GM23248 (cell line): ENCODE data around the gene CLEC4M. TPM values are rescaled to one million over a fixed set of nuclear protein-coding genes. Genes with fewer than 3 reads are reported as not detected.

Experiments used
- DNase-seq: peaks from one replicate; pipeline ENCODE4 v3.0.0-alpha.2; 2015
- H2AFZ ChIP-seq: fragments of 200-600 bp; sonication (generic); 2 replicates; pipeline ENCODE4 v1.6.1; 2016; ENCODE audit warnings: antibody characterized with exemption
- H3F3A ChIP-seq: fragments of 200-600 bp; sonication (generic); 2 replicates; pipeline ENCODE4 v1.6.1; 2016; ENCODE audit warnings: mild to moderate bottlenecking, antibody characterized with exemption, mixed run types; ENCODE audit not compliant: insufficient read depth
- H3K27ac ChIP-seq: fragments of 200-600 bp; sonication (generic); 2 replicates; pipeline ENCODE4 v1.5.1; 2016; ENCODE audit warnings: mild to moderate bottlenecking
- H3K27me3 ChIP-seq: fragments of 200-600 bp; sonication (generic); replicated peaks from 2 replicates; pipeline ENCODE4 v1.6.1; 2016; ENCODE audit warnings: mild to moderate bottlenecking; ENCODE audit not compliant: insufficient read depth
- H3K36me3 ChIP-seq: fragments of 200-600 bp; sonication (generic); 2 replicates; pipeline ENCODE4 v1.6.1; 2016; ENCODE audit warnings: low read depth, mild to moderate bottlenecking
- H3K4me1 ChIP-seq: fragments of 200-600 bp; sonication (generic); 2 replicates; pipeline ENCODE4 v1.6.1; 2016; ENCODE audit warnings: mild to moderate bottlenecking; ENCODE audit not compliant: insufficient read depth
- H3K4me2 ChIP-seq: fragments of 200-600 bp; sonication (generic); one replicate; pipeline ENCODE4 v1.6.1; 2016; ENCODE audit warnings: mild to moderate bottlenecking; ENCODE audit not compliant: unreplicated experiment
- H3K4me3 ChIP-seq: fragments of 200-600 bp; sonication (generic); 2 replicates; pipeline ENCODE4 v1.5.1; 2016; ENCODE audit warnings: mild to moderate bottlenecking
- H3K79me2 ChIP-seq: fragments of 200-600 bp; sonication (generic); 2 replicates; pipeline ENCODE4 v1.6.1; 2016; ENCODE audit warnings: mild to moderate bottlenecking; ENCODE audit not compliant: insufficient read depth
- H3K9ac ChIP-seq: fragments of 200-600 bp; sonication (generic); 2 replicates; pipeline ENCODE4 v1.6.1; 2016; ENCODE audit warnings: mild to moderate bottlenecking
- H3K9me2 ChIP-seq: fragments of 200-600 bp; sonication (generic); 2 replicates; pipeline ENCODE4 v1.6.1; 2016; ENCODE audit warnings: mixed run types, mild to moderate bottlenecking, moderate library complexity; ENCODE audit not compliant: insufficient read depth
- H3K9me3 ChIP-seq: fragments of 200-600 bp; sonication (generic); one replicate; pipeline ENCODE4 v1.6.1; 2017; ENCODE audit warnings: low read depth
- H4K20me1 ChIP-seq: fragments of 200-600 bp; sonication (generic); 2 replicates; pipeline ENCODE4 v1.6.0; 2016; ENCODE audit not compliant: insufficient read depth
- EZH2 ChIP-seq: fragments of 200-600 bp; sonication (generic); IDR thresholded peaks from 2 replicates; pipeline ENCODE4 v1.6.1; 2018; ENCODE audit warnings: antibody characterized with exemption, mild to moderate bottlenecking; ENCODE audit not compliant: insufficient read depth, poor library complexity, severe bottlenecking
- EZH2phosphoT487 ChIP-seq: fragments of 200-600 bp; sonication (generic); IDR thresholded peaks from 2 replicates; pipeline ENCODE4 v1.6.1; 2018; ENCODE audit warnings: antibody characterized with exemption, moderate library complexity, mild to moderate bottlenecking, low read depth; ENCODE audit not compliant: insufficient read depth
- WGBS, 2 experiments: methylation state at CpG; one replicate each; pipeline ENCODE4 v1.1.6; 2015 to 2017; ENCODE audit warnings: low lambda C conversion rate in 2 of 2, low coverage in 1 of 2; ENCODE audit errors: missing lambda C conversion rate in 2 of 2; 5-methylcytosine and 5-hydroxymethylcytosine counted together
- in situ Hi-C: fragments of 300-500 bp; cut with MboI; formaldehyde crosslinking; loops from 2 replicates; pipeline ENCODE4 v1.15.0; 2020
- polyA plus RNA-seq: library from polyadenylated mRNA; unstranded; fragments of >200 nt; fragmentation: Nextera tagmentation; extraction: Ambion mirVana; gene quantifications from 2 replicates; pipeline ENCODE4 v1.2.1, GENCODE V29; 2016
- total RNA-seq: library from RNA; depleted of rRNA; stranded (reverse); fragments of >200 nt; shearing (Covaris generic); gene quantifications from 2 replicates; pipeline ENCODE4 v1.2.3, GENCODE V29; 2014

Gene CLEC4M
- total and polyA plus RNA-seq, 2 experiments from 2014 or later, result not detected

GRCh38 chr19:7738023-7738422, 25.0 kb upstream of the CLEC4M start:
- in situ Hi-C loops, result no loop called here
- no peak overlapping the region for H3K4me2 ChIP-seq
- H3K36me3 ChIP-seq, result no peaks in the 10 kb centered on the region
- no peak overlapping the region for H2AFZ ChIP-seq
- no peaks in the 10 kb centered on the region for H4K20me1 ChIP-seq
- no peak overlapping the region for H3K27ac ChIP-seq
- H3K27me3 ChIP-seq, result peaks cover 40% of the 10 kb centered on the region
- H3K4me3 ChIP-seq, result no peak overlapping the region
- no peaks in the 10 kb centered on the region for H3K9me2 ChIP-seq
- no peaks in the 10 kb centered on the region for H3K79me2 ChIP-seq
- TF ChIP-seq EZH2phosphoT487 (no peak), EZH2 (no peak)
- no peaks in the 10 kb centered on the region for H3F3A ChIP-seq
- no peaks in the 10 kb centered on the region for H3K9me3 ChIP-seq
- no peak overlapping the region for H3K9ac ChIP-seq
- 66 to 67% methylated on average over 7 of the region's 7 CpGs for WGBS, 2 experiments
- H3K4me1 ChIP-seq, result no peaks in the 10 kb centered on the region
- no peak for DNase-seq

GRCh38 chr19:7739211-7739755, 23.8 kb upstream of the CLEC4M start:
- Histone ChIP-seq H3K4me1 (no peaks in the 10 kb centered on the region), H3K4me3 (no peak overlapping the region), H3K79me2 (no peaks in the 10 kb centered on the region), H3K9me2 (no peaks in the 10 kb centered on the region), H2AFZ (no peak overlapping the region), H3K4me2 (no peak overlapping the region), H3K27me3 (peaks cover 52% of the 10 kb centered on the region), H3K27ac (no peak overlapping the region), H3F3A (no peaks in the 10 kb centered on the region), H3K9ac (no peak overlapping the region), H4K20me1 (no peaks in the 10 kb centered on the region), H3K9me3 (no peaks in the 10 kb centered on the region), H3K36me3 (no peaks in the 10 kb centered on the region)
- in situ Hi-C loops, result no loop called here
- 18 to 27% methylated on average over 2 of the region's 2 CpGs for WGBS, 2 experiments
- TF ChIP-seq EZH2 (no peak), EZH2phosphoT487 (no peak)
- DNase-seq, result no peak

- TF ChIP-seq EZH2, result no peak
- no peak for TF ChIP-seq EZH2phosphoT487
- Histone ChIP-seq H3K9me3 (no peaks in the 10 kb centered on the region), H3K36me3 (no peaks in the 10 kb centered on the region), H3K4me2 (no peak overlapping the region), H4K20me1 (no peaks in the 10 kb centered on the region), H3K4me3 (no peak overlapping the region), H3K9ac (no peak overlapping the region), H3K9me2 (no peaks in the 10 kb centered on the region), H3K27me3 (peaks cover 52% of the 10 kb centered on the region), H3K27ac (no peak overlapping the region), H3F3A (no peaks in the 10 kb centered on the region), H3K79me2 (no peaks in the 10 kb centered on the region), H3K4me1 (no peaks in the 10 kb centered on the region), H2AFZ (no peak overlapping the region; the same call in 1 of the 2 replicates)
- DNase-seq, result no peak
- 35 to 38% methylated on average over 19 of the region's 19 CpGs for WGBS, 2 experiments
- in situ Hi-C loops, result no loop called here
These were observed 23.0 kb upstream of the CLEC4M start for GRCh38 chr19:7739801-7740681.

GRCh38 chr19:7740682-7741054, 22.4 kb upstream of the CLEC4M start:
- in situ Hi-C loops, result no loop called here
- Histone ChIP-seq H3K79me2 (no peaks in the 10 kb centered on the region), H3K9me3 (no peaks in the 10 kb centered on the region), H3K4me2 (no peak overlapping the region), H3K4me3 (no peak overlapping the region), H3F3A (no peaks in the 10 kb centered on the region), H3K9ac (no peak overlapping the region), H3K27me3 (peaks cover 47% of the 10 kb centered on the region), H3K4me1 (no peaks in the 10 kb centered on the region), H3K36me3 (no peaks in the 10 kb centered on the region), H3K9me2 (no peaks in the 10 kb centered on the region), H2AFZ (no peak overlapping the region; the same call in 1 of the 2 replicates), H3K27ac (no peak overlapping the region), H4K20me1 (no peaks in the 10 kb centered on the region)
- 57 to 62% methylated on average over 6 of the region's 6 CpGs for WGBS, 2 experiments
- TF ChIP-seq EZH2phosphoT487, result no peak
- no peak for DNase-seq
